HG02588 (cell line): ENCODE measurements around the gene TMEM52.
"Not testable (repeated sequence)": the region's sequence is repeated elsewhere in the genome, so short reads cannot be mapped to it uniquely, and the experiment has no call there.

Experiments
- ATAC-seq: cut with Tn5 transposase; IDR thresholded peaks from one replicate; pipeline ENCODE4 v1.9.1; 2021; ENCODE audit warnings: mild to moderate bottlenecking, moderate library complexity; ENCODE audit not compliant: unreplicated experiment

Gene TMEM52

GRCh38 chr1:1947493-1947892 lies 28.4 kb upstream of the TMEM52 start:
- ATAC-seq, result no peak

DNA sequence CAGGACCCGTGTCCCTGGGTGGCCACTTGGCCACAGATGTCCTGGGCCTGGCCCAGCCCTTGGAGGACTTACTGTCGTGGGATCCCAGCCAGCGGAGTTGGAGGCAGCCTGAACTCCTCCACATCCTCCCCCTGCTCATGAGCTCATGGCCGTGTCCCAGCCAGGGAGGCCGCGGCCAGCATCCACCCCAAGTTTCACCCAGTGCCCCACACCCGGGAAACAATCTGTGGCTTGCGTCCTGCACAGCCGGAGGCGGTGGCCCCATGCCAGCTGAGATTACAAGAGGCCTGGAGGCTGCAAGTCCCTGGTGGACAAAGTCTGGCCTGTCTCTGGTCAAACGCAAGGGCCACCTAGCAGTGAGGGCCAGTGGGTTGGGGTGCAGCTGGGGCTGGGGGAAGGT lies 27.5 kb upstream of the TMEM52 start:
- no peak for ATAC-seq

- no peak for ATAC-seq
Observed at GRCh38 chr1:1945782-1946393, 26.8 kb upstream of the TMEM52 start.

DNA sequence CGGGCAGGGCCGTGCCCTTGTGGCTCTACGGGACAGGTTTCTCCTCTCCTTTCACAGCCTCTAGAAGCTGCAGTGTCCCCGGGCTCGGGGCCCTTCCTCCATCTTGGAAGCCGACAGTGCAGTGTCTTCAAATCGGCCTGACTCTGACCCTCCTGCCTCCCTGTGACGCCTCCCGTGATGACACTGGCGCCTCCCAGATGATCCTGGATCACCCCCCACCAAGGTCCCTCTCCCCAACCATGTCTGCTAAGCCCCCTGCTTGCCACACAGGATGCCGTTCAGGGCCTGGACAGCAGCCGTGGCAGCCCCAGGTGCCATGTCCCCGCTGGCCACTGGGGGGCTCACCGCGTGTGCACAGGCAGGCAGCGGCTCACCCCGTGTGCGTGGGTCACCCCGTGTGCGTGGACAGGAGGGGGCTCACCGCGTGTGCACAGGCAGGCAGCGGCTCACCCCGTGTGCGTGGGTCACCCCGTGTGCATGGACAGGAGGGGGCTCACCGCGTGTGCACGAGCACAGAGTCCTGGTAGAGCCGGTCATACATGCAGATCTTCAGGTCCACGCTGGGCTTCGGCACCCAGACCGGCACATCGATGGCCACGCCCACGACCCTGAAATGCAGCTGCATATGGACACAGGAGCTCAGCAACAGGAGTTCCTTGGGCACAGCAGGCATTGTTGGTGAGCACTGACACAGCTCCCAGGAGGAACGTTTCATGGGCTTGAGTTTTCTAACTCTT lies 24.9 kb upstream of the TMEM52 start:
- no peak for ATAC-seq

- no peak for ATAC-seq
Observed at GRCh38 chr1:1942753-1943656, 23.9 kb upstream of the TMEM52 start.

DNA sequence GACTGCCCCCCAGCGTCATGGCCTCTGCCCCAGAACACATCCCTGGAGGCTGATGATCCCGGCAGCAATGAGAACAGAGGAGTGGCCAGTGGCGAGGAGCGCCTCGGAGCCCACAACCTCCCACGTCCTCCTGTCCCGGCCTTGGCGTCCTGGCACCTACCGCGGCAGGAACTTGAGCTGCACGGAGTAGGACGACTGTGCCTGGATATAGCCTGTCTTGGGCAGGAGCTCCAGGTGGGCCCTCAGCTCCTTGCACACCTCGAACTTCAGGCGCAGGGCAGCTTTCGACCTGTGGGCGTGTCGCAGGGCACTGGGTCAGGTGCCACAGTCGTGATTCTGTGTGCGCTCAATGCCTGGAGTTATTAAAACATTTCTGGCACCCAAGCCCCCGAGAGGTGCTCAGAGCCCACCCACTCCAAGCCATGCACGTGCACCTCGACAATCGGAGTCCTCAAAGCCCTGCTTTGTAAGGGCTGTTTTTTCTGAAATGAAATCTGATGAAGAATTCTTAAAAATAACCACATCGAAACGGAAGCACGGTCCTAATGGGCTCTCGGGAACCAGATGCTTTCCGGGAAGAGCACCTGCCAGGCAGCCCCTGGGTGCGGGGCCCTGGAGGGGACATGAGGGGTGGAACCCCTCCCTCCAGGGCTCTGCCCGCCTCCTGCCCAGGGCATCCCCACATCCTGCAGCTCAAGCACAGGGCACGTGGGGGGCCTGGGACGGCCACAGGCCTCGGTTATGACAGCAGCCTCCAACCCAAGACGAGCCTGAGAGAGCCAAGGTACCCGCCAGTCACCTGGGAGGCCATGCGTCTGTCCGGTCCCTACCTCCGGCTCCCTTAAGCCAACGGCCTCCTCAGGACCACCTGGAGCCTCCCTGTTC lies 23.0 kb upstream of the TMEM52 start:
- ATAC-seq, result no peak

DNA sequence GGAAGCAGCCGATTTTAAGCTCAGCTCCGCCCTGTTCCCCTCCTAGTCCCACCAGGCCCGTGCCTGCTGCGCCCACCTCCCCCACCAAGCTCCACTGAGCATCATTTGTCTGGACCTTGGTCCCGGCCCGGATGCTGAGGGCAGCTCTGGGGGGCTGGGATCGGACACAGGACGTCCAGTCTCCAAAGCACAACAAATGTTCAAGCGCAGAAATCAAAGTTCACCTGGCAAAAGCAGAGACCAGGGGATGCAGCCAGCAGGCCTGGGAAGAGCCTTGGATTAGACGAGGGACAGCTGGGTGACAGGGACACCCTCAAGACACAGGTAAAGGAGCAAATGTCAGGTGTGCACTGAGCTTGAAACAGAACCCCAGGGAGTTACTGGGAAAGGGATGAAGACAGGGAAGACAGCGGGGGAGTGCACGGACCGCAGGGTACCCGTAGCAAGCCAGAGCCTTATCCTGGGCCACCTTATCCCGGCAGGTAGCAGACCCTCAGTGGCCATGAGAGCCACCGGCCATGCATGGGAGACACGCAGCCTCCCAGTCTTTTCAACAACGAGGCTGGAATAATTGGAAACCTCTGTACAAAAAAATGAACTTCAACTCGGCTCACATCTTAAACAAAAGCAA lies 22.2 kb upstream of the TMEM52 start:
- no peak for ATAC-seq

- no peak for ATAC-seq
Observed at GRCh38 chr1:1940123-1940425, 21.0 kb upstream of the TMEM52 start.

- no peak for ATAC-seq
Observed at GRCh38 chr1:1939296-1940122, 20.4 kb upstream of the TMEM52 start.

- no peak for ATAC-seq
Observed at GRCh38 chr1:1938613-1939295, 19.7 kb upstream of the TMEM52 start.

DNA sequence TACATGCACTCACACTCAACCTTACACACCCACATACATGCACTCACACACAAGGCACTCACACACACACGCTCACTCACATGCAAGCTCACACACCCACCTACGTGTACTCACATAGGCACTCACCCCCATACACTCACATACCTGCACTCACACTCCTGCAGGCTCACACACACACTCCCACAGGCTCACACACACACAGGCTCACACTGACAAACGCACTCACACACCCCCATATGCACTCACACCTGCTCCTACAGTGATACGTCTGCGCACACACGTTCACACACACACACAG lies 19.1 kb upstream of the TMEM52 start:
- no peak for ATAC-seq

- no peak for ATAC-seq
Observed at GRCh38 chr1:1937549-1938275, 18.6 kb upstream of the TMEM52 start.

DNA sequence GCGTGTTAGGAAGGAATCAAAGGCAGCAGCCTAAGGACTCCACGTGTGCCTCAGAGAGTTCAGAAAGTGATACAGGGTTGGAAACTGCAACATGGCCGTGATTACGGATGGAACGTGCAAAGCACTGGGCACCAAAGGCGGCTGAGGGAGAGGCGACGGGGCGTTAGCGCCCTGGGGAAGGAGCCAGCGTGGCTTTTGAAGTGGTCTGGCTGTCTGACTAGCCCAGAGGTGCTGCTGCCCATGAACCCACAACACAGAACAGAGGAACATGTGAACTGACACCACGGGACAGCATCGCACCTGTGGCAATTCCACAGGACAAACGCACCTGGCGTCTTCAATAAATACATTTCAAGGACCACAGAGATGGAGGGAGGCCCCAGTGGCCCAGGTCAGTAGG lies 18.0 kb upstream of the TMEM52 start:
- ATAC-seq, result no peak

DNA sequence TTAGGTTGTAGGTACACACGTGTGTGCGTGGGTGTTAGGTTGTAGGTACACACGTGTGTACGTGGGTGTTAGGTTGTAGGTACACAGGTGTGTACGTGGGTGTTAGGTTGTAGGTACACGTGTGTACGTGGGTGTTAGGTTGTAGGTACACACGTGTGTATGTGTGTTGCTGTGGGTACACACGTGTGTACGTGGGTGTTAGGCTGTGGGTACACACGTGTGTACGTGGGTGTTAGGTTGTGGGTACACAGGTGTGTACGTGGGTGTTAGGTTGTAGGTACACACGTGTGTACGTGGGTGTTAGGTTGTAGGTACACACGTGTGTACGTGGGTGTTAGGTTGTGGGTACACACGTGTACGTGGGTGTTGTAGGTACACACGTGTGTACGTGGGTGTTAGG lies 15.8 kb upstream of the TMEM52 start:
- not testable (repeated sequence) for ATAC-seq

DNA sequence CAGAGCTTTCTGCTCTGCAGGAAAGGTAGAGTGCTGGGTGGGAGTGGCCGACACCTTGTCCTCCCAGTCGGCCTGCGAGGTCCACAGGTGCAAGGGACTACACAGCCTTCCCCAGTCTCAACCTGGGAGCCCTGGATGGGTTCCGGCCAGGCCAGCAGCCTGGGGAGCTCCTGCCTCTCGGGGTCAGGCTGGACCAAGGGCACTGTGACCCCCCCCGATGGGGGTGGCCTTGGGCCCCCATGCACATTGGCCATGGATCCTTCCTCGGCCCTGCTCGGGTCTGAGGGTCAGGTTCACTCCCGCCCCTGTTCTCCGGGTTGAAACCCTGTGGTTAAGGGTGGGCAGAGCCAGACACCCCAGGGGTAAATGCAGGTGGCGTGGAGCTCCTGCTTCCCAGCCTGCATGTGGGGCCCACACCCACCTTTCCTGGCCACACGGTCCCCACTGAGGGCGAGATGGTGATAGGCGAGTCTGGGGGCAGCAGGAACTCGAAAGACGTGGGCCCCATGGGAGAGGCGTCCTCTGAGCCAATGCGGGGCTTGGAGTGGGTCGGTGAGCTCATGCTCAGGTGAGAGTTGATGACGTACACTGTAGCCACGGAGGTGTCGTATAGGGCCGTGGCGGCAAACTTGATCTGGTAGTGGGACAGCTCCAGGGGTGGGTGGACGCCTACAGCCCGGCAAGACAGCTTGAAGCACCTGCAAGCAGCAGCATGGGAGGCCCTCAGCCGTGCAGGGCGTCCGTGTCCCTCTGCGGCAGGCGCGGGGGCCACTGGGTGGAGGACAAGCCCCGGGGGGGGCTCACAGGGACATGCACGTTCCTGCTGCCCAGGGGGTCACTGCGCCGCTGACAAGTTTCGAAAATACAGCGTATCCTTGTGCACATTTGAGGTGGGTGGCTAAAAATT lies 10.8 kb upstream of the TMEM52 start:
- ATAC-seq, result no peak

DNA sequence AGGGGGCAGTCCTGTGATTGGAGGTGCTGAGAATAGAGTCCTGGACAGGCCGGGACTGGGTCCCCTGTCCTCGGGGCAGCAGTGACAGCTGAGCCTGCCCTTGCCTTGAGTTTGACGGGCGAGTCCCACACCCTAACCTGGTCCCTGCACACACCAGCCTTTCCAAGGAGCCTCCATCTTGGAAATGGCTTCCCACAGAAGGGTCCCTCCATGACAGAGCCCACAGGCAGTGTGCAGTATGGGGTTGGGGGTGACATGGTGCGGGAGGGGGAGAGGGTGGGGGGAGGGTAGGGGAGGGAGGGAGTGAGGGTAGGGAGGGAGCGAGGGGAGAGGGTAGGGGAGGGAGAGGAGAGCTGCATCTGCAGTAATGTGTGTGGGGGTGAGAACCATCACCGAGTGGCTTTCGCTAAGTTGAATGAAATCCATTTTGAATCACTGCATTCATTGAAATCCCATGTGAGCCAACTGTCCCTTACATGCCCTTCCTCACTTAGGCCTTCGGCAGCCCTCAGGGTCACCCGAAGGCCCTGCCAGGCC lies 10.1 kb upstream of the TMEM52 start:
- no peak for ATAC-seq
